IMR-90 (cell line): Measurements from ENCODE around the gene DCC. TPM values are rescaled to one million over a fixed set of nuclear protein-coding genes. Genes with fewer than 3 reads are reported as not detected.

Experiments used
- ATAC-seq: fragments of 200-7000 bp; cut with Tn5 transposase; 2 replicates; pipeline ENCODE4 v1.9.1; 2020; ENCODE audit warnings: low read depth, mild to moderate bottlenecking, moderate library complexity
- BruUV-seq: library from RNA; stranded (reverse); fragments of 400-500 nt; replicated peaks from 2 replicates; lab custom pipeline; 2021; lab: Mats Ljungman, UMichigan
- CTCF ChIA-PET: fragments of 300-600 bp; formaldehyde crosslinking; extraction: SDS; loops from one replicate; lab custom pipeline; 2021; ENCODE audit warnings: antibody characterized with exemption; lab: Yijun Ruan, JAX
- POLR2A ChIA-PET: fragments of 300-600 bp; sonication (Branson Sonifier 250); formaldehyde crosslinking; loops from one replicate; lab custom pipeline; 2022; ENCODE audit warnings: antibody characterized with exemption; ENCODE audit not compliant: unreplicated experiment; lab: Charles Lee
- DNase-seq: peaks from one replicate; pipeline ENCODE4 v3.0.0; 2013
- H2AFZ ChIP-seq: replicated peaks from 2 replicates; pipeline ENCODE3; 2013; ENCODE audit warnings: low read length, mild to moderate bottlenecking; ENCODE audit not compliant: poor library complexity
- H2AK5ac ChIP-seq: 2 replicates; pipeline ENCODE4 v1.6.1; 2013; ENCODE audit warnings: low read depth, low read length, inconsistent platforms
- H2AK9ac ChIP-seq: replicated peaks from 2 replicates; pipeline ENCODE3; 2013; ENCODE audit warnings: mild to moderate bottlenecking, low read depth, low read length, moderate library complexity; ENCODE audit not compliant: poor library complexity
- H2BK120ac ChIP-seq: 2 replicates; pipeline ENCODE4 v1.6.1; 2013; ENCODE audit warnings: low read depth, low read length, inconsistent platforms
- H2BK15ac ChIP-seq: 3 replicates; pipeline ENCODE4 v1.6.1; 2013; ENCODE audit warnings: low read depth, low read length, inconsistent platforms
- H2BK20ac ChIP-seq: 2 replicates; pipeline ENCODE4 v1.6.1; 2013; ENCODE audit warnings: low read depth, mild to moderate bottlenecking, inconsistent platforms, low read length, moderate library complexity
- H2BK5ac ChIP-seq: 2 replicates; pipeline ENCODE4 v1.6.1; 2013; ENCODE audit warnings: mild to moderate bottlenecking, low read depth, low read length, inconsistent platforms; ENCODE audit not compliant: poor library complexity, severe bottlenecking
- H3K14ac ChIP-seq: replicated peaks from 2 replicates; pipeline ENCODE4 v1.6.1; 2013; ENCODE audit warnings: low read depth, low read length, inconsistent platforms
- H3K18ac ChIP-seq: 2 replicates; pipeline ENCODE4 v1.6.1; 2013; ENCODE audit warnings: low read depth, low read length, control low read depth
- H3K23ac ChIP-seq: 2 replicates; pipeline ENCODE4 v1.6.1; 2013; ENCODE audit warnings: low read depth, low read length, inconsistent platforms
- H3K27ac ChIP-seq: 2 replicates; pipeline ENCODE4 v1.5.1; 2013; ENCODE audit warnings: mild to moderate bottlenecking, control low read depth, low read length; ENCODE audit not compliant: insufficient read depth
- H3K27me3 ChIP-seq: 2 replicates; pipeline ENCODE4 v1.6.1; 2013; ENCODE audit warnings: low read length; ENCODE audit not compliant: control insufficient read depth, insufficient read depth
- H3K36me3 ChIP-seq: 2 replicates; pipeline ENCODE4 v1.6.1; 2013; ENCODE audit warnings: low read length, mixed read lengths; ENCODE audit not compliant: control insufficient read depth, insufficient read depth
- H3K4ac ChIP-seq: 2 replicates; pipeline ENCODE4 v1.6.1; 2013; ENCODE audit warnings: low read depth, low read length, inconsistent platforms
- H3K4me1 ChIP-seq: 2 replicates; pipeline ENCODE4 v1.6.1; 2013; ENCODE audit warnings: low read length, mixed read lengths; ENCODE audit not compliant: control insufficient read depth, insufficient read depth
- H3K4me2 ChIP-seq: 2 replicates; pipeline ENCODE4 v1.6.1; 2013; ENCODE audit warnings: low read depth, mild to moderate bottlenecking, control low read depth, low read length, moderate library complexity
- H3K4me3 ChIP-seq: 2 replicates; pipeline ENCODE4 v1.5.1; 2013; ENCODE audit warnings: low read depth, mild to moderate bottlenecking, control low read depth, low read length, moderate library complexity; ENCODE audit not compliant: insufficient read depth
- H3K56ac ChIP-seq: 2 replicates; pipeline ENCODE4 v1.6.1; 2013; ENCODE audit warnings: low read length, inconsistent platforms; ENCODE audit not compliant: insufficient read depth; ENCODE audit errors: extremely low read depth
- H3K79me1 ChIP-seq, 2 experiments: 2 replicates each; pipeline ENCODE4 v1.6.1; 2013; ENCODE audit warnings: low read length in 2 of 2, inconsistent platforms in 1 of 2, low read depth in 1 of 2
- H3K9ac ChIP-seq: 2 replicates; pipeline ENCODE4 v1.6.1; 2013; ENCODE audit warnings: low read depth, low read length, control low read depth
- H3K9me1 ChIP-seq: 2 replicates; pipeline ENCODE4 v1.6.1; 2013; ENCODE audit warnings: low read length, inconsistent platforms; ENCODE audit not compliant: insufficient read depth
- H3K9me3 ChIP-seq: 2 replicates; pipeline ENCODE4 v1.6.1; 2013; ENCODE audit warnings: low read length; ENCODE audit not compliant: control insufficient read depth, insufficient read depth
- H4K20me1 ChIP-seq: 2 replicates; pipeline ENCODE4 v1.6.1; 2013; ENCODE audit warnings: low read length, inconsistent platforms; ENCODE audit not compliant: insufficient read depth
- H4K5ac ChIP-seq: 2 replicates; pipeline ENCODE4 v1.6.1; 2013; ENCODE audit warnings: mild to moderate bottlenecking, low read depth, low read length, control low read depth
- H4K8ac ChIP-seq, 2 experiments: 2 replicates each; pipeline ENCODE4 v1.6.1; 2013; ENCODE audit warnings: low read depth in 2 of 2, low read length in 2 of 2, control low read depth in 1 of 2, inconsistent platforms in 1 of 2
- H4K91ac ChIP-seq: 2 replicates; pipeline ENCODE4 v1.6.1; 2013; ENCODE audit warnings: low read depth, low read length, inconsistent platforms; ENCODE audit not compliant: insufficient read depth
- ELK1 ChIP-seq: fragments of 150-350 bp; IDR thresholded peaks from 2 replicates; pipeline ENCODE4 v1.6.1; 2016; ENCODE audit warnings: low read depth, mild to moderate bottlenecking, low read length, moderate library complexity, borderline replicate concordance
- MAFK ChIP-seq: IDR thresholded peaks from 2 replicates; pipeline ENCODE4 v1.6.1; 2012; ENCODE audit warnings: low read depth, low read length, improper control_type of control experiment
- dilution Hi-C: fragments of 300-500 bp; cut with HindIII; formaldehyde crosslinking; loops from one replicate; pipeline ENCODE4 v1.14.3; 2018; ENCODE audit warnings: low sequenced_read_pairs; ENCODE audit not compliant: unreplicated experiment
- in situ Hi-C: fragments of 300-500 bp; cut with MboI; formaldehyde crosslinking; loops from 3 replicates; pipeline ENCODE4 v1.14.3; 2019; ENCODE audit warnings: low sequenced_read_pairs, inconsistent platforms, mixed read lengths
- intact Hi-C: fragments of 100-400 bp; cut with micrococcal nuclease; formaldehyde crosslinking; loops from 2 replicates; pipeline ENCODE4 v1.10.0; 2022
- polyA plus RNA-seq, 3 experiments: library from polyadenylated mRNA; depleted of rRNA; stranded (reverse); fragments of >200 nt; gene quantifications; 2 replicates each; pipeline ENCODE4 v1.2.3, GENCODE V29; 2012; ENCODE audit warnings: low replicate concordance in 1 of 3
- total RNA-seq: library from RNA; depleted of rRNA; stranded (reverse); fragments of >200 nt; gene quantifications from 2 replicates; pipeline ENCODE4 v1.2.3, GENCODE V29; 2012

Gene DCC
- total and polyA plus RNA-seq, 2 of the 4 experiments (the other 2 are of a cell fraction) = 0.31 to 0.54 TPM

DNA sequence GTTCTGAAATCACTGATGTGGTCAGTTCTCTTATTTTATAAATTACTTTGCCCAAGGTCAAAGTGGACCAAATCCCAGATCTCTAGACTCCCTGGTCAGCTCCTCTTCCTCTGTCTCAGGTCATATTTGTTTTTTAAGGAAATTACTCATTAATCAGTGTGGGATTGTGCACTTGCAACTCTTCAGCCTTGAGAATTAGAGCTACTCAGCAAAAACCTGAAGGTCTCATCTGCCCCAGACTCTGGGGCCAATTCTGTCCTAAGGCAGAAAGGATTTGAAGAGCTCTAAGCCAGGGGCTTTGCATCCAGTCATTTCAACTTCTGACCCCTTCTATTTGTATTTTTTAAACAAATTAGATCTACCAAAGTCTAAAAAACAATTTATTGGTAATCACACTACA lies 17.7 kb upstream of the DCC start:
- Histone ChIP-seq H3K9ac (no peak overlapping the region), H2AK5ac (no peak overlapping the region), H3K9me1 (no peaks in the 10 kb centered on the region), H3K27ac (no peak overlapping the region), H3K4me2 (no peak overlapping the region), H4K8ac (no peak overlapping the region), H2AFZ (no peak overlapping the region), H2BK120ac (no peak overlapping the region), H2BK5ac (no peak overlapping the region), H3K9me3 (peaks cover 8% of the 10 kb centered on the region; the same call in 1 of the 2 replicates), H3K56ac (no peak overlapping the region), H2AK9ac (no peak overlapping the region), H3K18ac (no peak overlapping the region), H3K23ac (no peak overlapping the region), H3K36me3 (no peaks in the 10 kb centered on the region), H3K14ac (no peak overlapping the region), H3K4me1 (no peaks in the 10 kb centered on the region), H3K4me3 (no peak overlapping the region), H4K91ac (no peak overlapping the region), H3K79me1 (no peaks in the 10 kb centered on the region), H3K27me3 (no peaks in the 10 kb centered on the region), H4K20me1 (no peaks in the 10 kb centered on the region), H2BK20ac (no peak overlapping the region), H3K4ac (no peak overlapping the region), H4K5ac (no peak overlapping the region), H2BK15ac (no peak overlapping the region)
- DNase-seq = no peak
- ChIA-PET POLR2A (no interaction called here), CTCF (no interaction called here)
- intact Hi-C loops (no loop called here), in situ Hi-C loops (no loop called here), dilution Hi-C loops (no loop called here)
- no peak for ATAC-seq
- TF ChIP-seq MAFK = peak; percentile 47; the same call in 1 of the 2 replicates
- TF ChIP-seq ELK1 = no peak
- no TSS peak for BruUV-seq
